GM12865 (cell line): ENCODE measurements around the gene OTOG.

Experiments
- DNase-seq: peaks from one replicate; pipeline ENCODE4 v3.0.0; 2010; ENCODE audit warnings: low read depth
- H3K4me3 ChIP-seq: 2 replicates; pipeline ENCODE4 v1.5.1; 2011; ENCODE audit warnings: mild to moderate bottlenecking, low read depth, low read length, control low read depth
- CTCF ChIP-seq: IDR thresholded peaks from 2 replicates; pipeline ENCODE4 v1.5.1; 2011; ENCODE audit warnings: low read length, control low read depth, low read depth, inconsistent platforms; ENCODE audit not compliant: insufficient read depth; ENCODE audit errors: missing control alignments

The OTOG gene

GRCh38 chr11:17605651-17606122 lies 58.6 kb downstream of the OTOG start:
- H3K4me3 ChIP-seq = no peak overlapping the region
- no peak for TF ChIP-seq CTCF

GRCh38 chr11:17606233-17607082 lies 59.4 kb downstream of the OTOG start:
- H3K4me3 ChIP-seq = no peak overlapping the region
- no peak for DNase-seq
- no peak for TF ChIP-seq CTCF

More at GRCh38 chr11:17605651-17606122, 58.6 kb downstream of the OTOG start:
- no peak for DNase-seq

GRCh38 chr11:17607083-17607429 lies 60.0 kb downstream of the OTOG start:
- no peak for DNase-seq
- H3K4me3 ChIP-seq = no peak overlapping the region
- TF ChIP-seq CTCF = no peak

- no peak overlapping the region for H3K4me3 ChIP-seq
- TF ChIP-seq CTCF = no peak
- no peak for DNase-seq
These were observed 60.8 kb downstream of the OTOG start for GRCh38 chr11:17607591-17608570.

- no peak overlapping the region for H3K4me3 ChIP-seq
- DNase-seq = no peak
- no peak for TF ChIP-seq CTCF
These were observed 61.8 kb downstream of the OTOG start for GRCh38 chr11:17608821-17609220.

- no peak for TF ChIP-seq CTCF
- no peak overlapping the region for H3K4me3 ChIP-seq
- DNase-seq = no peak
These were observed 62.4 kb downstream of the OTOG start for GRCh38 chr11:17609291-17610084.
